Hematopoietic multipotent progenitor cell treated with erythropoietin and hydrocortisone succinate and interleukin-3 and kit ligand, for 8 days (in vitro differentiated cells): Measurements from ENCODE around the gene CPS1.

ENCODE experiments used
- DNase-seq: peaks from one replicate; pipeline ENCODE4 v3.0.0-alpha.2; 2015

CPS1 gene

DNA sequence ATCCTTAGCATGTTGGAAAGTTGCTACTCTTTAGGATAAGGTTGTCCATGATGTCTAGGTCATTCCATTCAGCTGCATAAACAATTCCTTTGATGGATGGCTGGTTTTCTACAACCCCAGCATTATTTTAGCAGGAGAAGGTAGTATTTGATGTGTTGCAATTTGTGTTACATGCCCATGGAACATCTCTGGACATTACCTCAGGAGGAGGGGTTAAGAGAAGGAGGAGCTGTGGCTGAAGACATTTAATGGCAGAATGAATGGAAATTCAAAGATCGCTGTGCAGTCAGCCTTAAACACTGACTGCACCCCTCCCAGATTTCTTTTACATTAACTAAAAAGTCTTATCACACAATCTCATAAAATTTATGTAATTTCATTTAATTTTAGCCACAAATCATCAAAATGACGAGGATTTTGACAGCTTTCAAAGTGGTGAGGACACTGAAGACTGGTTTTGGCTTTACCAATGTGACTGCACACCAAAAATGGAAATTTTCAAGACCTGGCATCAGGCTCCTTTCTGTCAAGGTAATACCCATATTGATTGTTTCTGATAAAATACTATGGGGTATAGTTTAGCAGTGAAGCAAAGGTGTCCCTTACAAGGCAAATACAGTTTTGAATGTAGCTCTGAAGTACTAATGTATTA lies at the start of gene CPS1:
Gene CPS1, plus strand, starts transcription at position 271 of the 652 bp plus-strand sequence. Its CDS starts 135 bp downstream, at position 406.
- DNase-seq, result no peak

DNA sequence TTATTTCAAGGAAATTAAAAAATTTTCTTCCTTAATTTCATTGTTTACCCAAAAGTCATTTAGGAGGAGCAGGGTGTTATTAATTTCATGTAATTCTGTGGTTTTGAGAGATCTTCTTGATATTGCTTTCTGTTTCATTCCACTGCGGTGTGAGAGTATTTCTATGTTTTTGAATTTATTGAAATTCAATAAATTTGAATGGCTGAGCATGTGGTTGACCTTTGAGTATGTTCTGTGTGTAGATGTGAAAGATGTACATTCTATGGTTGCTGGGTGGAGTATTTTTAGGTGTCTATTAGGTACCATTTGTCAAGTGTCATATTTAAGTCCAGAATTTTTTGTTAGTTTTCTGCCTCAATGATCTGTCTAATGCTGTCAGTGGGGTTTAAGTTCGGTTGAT lies 40.5 kb upstream of the CPS1 start:
- no peak for DNase-seq

GRCh38 chr2:210517264-210517663 lies 39.1 kb upstream of the CPS1 start:
- DNase-seq, result no peak

DNA sequence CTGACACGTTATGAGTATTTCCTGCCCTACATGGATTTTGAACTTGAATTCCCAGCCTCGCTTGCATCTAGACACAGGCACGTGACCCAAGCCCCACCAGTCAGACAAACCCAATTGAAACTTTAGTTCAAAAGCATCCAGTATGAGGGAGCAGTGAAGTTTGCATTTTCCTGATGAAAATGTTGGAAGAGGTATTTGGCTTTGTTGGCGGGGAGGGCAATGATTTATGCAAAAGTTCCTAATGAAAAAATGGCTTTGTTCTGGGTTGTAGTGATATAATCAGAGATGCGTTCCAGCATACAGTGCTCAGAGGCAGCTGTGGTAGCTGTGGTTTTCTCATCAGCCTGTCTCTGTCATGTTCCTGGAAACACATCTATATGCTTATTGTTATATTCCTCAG lies 36.8 kb upstream of the CPS1 start:
- no peak for DNase-seq

DNA sequence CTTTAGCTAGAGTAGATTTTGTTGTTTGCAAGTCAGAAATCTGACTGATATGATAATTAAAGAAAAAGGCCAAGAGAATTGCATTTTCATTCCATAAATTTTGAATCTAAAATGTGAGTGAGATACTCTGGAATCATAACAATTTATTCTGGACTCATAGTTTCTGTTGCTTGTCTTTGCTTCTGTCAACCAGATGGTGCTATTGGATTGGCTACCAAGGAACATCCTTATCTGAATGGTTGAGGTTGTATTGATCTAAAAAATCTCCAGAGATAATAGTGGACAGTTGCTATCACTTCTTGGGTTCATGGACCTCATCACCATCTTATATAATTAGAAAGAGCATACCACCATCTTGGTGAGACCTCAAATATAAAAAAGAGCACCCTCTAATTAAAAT lies 34.0 kb upstream of the CPS1 start:
- no peak for DNase-seq

- no peak for DNase-seq
These were observed 32.6 kb upstream of the CPS1 start for GRCh38 chr2:210523650-210524289.

GRCh38 chr2:210524533-210524932 lies 31.9 kb upstream of the CPS1 start:
- no peak for DNase-seq

DNA sequence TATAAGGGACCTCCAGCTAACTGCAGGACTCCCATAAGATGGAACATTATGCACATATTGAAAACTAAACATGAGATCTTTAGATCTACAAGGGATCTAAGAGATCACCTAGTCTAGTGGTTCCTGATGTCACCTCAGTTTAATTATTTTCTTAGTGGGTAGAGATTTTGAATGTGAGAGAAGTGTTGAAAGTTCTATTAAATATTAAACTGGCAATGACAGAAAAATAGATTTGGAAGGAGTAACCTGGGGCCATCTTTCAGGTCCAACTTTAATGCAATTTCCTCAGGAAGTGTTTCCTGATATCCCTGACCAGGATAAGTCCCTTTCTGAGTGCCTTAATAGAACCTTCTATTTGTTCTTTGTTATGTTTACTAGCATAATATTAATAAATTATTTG lies 29.1 kb upstream of the CPS1 start:
- no peak for DNase-seq

DNA sequence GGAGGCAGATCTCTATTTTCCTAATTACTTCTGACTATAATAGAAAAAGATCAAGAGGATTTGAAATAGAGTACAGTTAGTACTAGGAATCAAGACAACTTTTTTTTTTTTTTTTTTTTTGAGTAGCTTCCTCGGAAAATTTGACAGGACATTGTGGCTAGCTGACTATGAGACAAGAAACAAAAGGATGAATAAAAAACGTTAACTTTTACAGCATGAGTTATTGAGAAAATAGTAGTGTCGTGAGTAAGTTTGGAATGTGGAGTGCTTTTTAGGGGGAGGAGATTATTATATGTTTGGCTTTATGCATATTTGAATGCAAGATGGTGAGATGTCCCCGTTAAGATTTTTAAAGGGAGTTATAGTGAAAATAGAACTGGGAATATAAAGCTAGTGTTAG lies 27.7 kb upstream of the CPS1 start:
- no peak for DNase-seq

GRCh38 chr2:210531050-210531449 lies 25.3 kb upstream of the CPS1 start:
- no peak for DNase-seq

DNA sequence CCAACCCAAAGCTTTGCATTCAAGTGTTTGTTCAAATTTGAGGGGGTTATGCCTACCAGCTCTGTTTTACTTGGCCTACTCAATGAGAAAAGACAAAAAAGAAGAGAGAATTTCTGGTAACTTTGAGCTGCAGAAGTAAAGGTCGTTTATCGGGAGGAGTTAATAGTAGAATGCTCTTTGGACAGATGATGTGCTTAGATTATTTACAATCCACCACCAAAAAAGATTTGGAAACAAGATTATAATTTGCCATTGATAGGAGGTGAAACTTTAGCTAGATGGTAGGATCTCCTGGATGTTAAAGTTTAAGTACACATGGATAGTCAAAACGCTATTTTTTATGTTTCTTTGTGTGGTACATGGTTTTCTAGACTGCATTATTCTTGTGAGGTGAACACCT lies 24.9 kb upstream of the CPS1 start:
- no peak for DNase-seq

DNA sequence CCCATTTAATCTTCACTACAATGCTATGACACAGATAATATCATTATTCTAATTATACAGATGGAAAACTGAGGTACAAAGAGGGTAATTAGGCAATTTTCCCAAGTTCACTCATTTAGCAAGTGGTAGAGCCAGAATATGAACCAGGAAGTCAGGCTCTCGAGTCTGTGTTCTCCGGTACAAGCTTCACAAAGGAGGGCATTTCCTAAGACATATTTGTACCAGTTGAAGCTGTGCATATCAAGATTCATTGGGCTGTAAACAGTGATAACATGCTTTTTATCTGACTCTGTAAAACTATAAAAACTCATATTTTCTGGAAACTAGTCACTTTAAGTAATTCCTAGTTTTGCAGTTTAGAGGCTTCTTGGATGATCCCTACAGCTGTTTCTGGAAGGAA lies 23.0 kb upstream of the CPS1 start:
- no peak for DNase-seq

DNA sequence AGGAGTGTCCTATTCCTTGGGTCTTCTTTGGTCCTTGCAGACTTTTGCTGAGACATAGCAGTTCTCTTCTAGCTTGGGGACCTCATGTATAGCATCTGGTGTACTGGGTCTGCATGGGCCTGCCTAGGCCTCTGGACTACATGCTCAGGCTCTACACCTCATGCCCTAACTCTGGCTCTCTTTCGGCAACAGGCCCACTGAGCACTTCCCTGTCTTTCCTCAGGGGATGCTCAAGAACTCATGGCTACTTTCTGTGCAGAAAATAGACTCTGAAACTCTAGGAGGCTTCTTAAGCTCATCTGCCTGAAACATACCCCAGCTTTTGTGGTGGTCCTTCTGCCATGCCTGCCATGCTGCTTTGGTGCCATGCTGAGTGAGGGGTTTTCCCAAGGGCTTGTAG lies 21.5 kb upstream of the CPS1 start:
- no peak for DNase-seq

- DNase-seq, result no peak
These were observed 19.3 kb upstream of the CPS1 start for GRCh38 chr2:210536973-210537650.

- no peak for DNase-seq
These were observed 17.4 kb upstream of the CPS1 start for GRCh38 chr2:210539035-210539434.

- DNase-seq, result no peak
These were observed 16.6 kb upstream of the CPS1 start for GRCh38 chr2:210539578-210540416.

GRCh38 chr2:210540471-210540870 lies 15.9 kb upstream of the CPS1 start:
- DNase-seq, result no peak

DNA sequence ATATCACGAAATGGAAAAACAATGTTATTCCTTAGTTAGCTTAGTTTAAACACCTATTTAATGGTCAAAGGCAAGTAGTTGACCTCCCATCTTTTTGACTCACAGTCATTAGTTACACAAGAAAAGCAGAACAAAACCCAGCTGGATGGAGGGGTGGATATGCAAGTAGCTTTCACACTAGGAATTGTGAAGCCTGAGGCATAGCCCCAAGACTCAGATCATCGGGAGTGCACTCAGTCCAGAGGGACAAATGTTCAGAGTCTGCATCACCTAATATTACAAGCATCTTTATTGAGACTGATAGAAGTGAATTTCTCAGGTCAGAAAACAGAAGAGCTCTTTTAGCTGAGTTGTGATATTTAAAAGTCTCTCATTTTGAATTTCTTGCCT lies 15.5 kb upstream of the CPS1 start:
- no peak for DNase-seq

GRCh38 chr2:210541290-210541902 lies 15.0 kb upstream of the CPS1 start:
- no peak for DNase-seq

DNA sequence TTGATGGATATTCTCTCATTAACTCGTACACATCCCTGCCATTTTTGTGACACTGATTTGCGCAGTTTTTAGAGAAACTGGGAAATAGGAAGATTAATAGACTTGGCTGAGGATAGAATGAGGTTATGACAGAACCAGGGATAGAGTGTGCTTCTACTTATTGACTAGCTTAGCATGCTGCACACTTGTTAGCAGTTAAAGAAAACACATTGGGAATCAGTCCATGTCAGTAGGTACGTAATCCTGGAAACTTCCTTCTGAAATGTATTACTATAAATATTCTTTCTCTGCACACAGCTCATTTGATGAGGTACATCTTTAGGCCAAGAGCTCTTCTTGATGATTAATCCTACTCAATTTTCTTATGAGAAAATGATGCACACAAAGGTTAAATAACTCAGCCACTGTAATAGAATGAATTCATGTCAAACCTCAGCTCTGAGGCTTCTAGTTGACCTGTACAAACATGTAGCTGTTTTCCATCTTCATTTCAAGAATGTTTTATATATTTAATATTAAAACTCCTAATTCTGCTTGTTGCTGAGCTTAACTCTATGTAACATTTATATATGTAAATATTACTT lies 12.3 kb upstream of the CPS1 start:
- no peak for DNase-seq

- no peak for DNase-seq
These were observed 11.6 kb upstream of the CPS1 start for GRCh38 chr2:210544831-210545230.

GRCh38 chr2:210546424-210547208 lies 9.8 kb upstream of the CPS1 start:
- DNase-seq, result no peak
